ENCODE measurements around the gene PIK3C2G.

The PIK3C2G gene

GRCh38 chr12:18261273-18261672 lies at the start of gene PIK3C2G:
TSS of gene PIK3C2G (plus strand) at chr12:18261518. CDS start at chr12:18282082, 20,564 bp downstream.
- Histone ChIP-seq H2AFZ (ENCODE audit: low read depth) (no peak within 1 kb of the TSS), H3K9ac (no peak within 1 kb of the TSS), H3K36me3 (ENCODE audit: insufficient read depth) (no peaks in the 10 kb centered on the region), H3K27me3 (ENCODE audit: insufficient read depth, low read depth) (no peaks in the 10 kb centered on the region), H3K4me3 (IDR thresholded peaks at IDR 0.05; ENCODE audit: insufficient read depth, low read depth, low read length) (no peak within 1 kb of the TSS), H3K4me2 (no peak within 1 kb of the TSS), H4K20me1 (ENCODE audit: insufficient read depth) (no peaks in the 10 kb centered on the region), H3K4me1 (ENCODE audit: low read depth, poor library complexity, severe bottlenecking) (no peaks in the 10 kb centered on the region), H3K27ac (no peak within 1 kb of the TSS), H3K79me2 (ENCODE audit: insufficient read depth, low read depth) (no peaks in the 10 kb centered on the region)
- TF ChIP-seq, protein P1, sequence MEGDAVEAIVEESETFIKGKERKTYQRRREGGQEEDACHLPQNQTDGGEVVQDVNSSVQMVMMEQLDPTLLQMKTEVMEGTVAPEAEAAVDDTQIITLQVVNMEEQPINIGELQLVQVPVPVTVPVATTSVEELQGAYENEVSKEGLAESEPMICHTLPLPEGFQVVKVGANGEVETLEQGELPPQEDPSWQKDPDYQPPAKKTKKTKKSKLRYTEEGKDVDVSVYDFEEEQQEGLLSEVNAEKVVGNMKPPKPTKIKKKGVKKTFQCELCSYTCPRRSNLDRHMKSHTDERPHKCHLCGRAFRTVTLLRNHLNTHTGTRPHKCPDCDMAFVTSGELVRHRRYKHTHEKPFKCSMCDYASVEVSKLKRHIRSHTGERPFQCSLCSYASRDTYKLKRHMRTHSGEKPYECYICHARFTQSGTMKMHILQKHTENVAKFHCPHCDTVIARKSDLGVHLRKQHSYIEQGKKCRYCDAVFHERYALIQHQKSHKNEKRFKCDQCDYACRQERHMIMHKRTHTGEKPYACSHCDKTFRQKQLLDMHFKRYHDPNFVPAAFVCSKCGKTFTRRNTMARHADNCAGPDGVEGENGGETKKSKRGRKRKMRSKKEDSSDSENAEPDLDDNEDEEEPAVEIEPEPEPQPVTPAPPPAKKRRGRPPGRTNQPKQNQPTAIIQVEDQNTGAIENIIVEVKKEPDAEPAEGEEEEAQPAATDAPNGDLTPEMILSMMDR (conservative IDR thresholded peaks at IDR 0.05; ENCODE audit: low read depth, low read length) = no peak

DNA sequence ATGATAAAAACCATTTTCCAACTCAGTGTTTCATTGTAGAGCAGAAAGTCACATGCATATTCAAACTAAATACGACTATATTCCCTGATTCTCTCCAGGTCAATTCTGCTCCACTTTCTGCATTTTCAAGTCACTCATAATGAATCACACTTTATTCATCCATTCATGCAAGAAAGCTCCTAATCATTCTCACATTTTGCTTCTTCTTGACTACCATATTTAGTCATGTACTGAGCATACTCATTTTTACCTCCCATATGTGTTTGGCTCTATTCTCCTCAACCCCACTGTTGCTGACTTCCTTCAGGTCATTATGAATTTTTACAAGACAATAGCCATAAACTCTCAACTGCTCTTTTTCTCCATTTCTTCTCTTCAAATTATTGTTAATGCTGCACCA lies 43.4 kb upstream of the PIK3C2G start:
- no peaks in the 10 kb centered on the region for H4K20me1 ChIP-seq (ENCODE audit: insufficient read depth)
- no peak overlapping the region for H3K27ac ChIP-seq
- H3K36me3 ChIP-seq (ENCODE audit: insufficient read depth) = no peaks in the 10 kb centered on the region
- H2AFZ ChIP-seq (ENCODE audit: low read depth) = no peak overlapping the region
- H3K79me2 ChIP-seq (ENCODE audit: insufficient read depth, low read depth) = no peaks in the 10 kb centered on the region
- no peak overlapping the region for H3K9ac ChIP-seq
- H3K4me2 ChIP-seq = no peak overlapping the region
- no peak overlapping the region for H3K4me3 ChIP-seq (IDR thresholded peaks at IDR 0.05; ENCODE audit: insufficient read depth, low read depth, low read length)
- no peaks in the 10 kb centered on the region for H3K27me3 ChIP-seq (ENCODE audit: insufficient read depth, low read depth)
- no peaks in the 10 kb centered on the region for H3K4me1 ChIP-seq (ENCODE audit: low read depth, poor library complexity, severe bottlenecking)
- TF ChIP-seq, protein P1 (conservative IDR thresholded peaks at IDR 0.05; ENCODE audit: low read depth, low read length) = no peak

- no peaks in the 10 kb centered on the region for H3K36me3 ChIP-seq (ENCODE audit: insufficient read depth)
- H2AFZ ChIP-seq (ENCODE audit: low read depth) = no peak overlapping the region
- no peak overlapping the region for H3K4me3 ChIP-seq (IDR thresholded peaks at IDR 0.05; ENCODE audit: insufficient read depth, low read depth, low read length)
- H3K9ac ChIP-seq = no peak overlapping the region
- no peaks in the 10 kb centered on the region for H3K4me1 ChIP-seq (ENCODE audit: low read depth, poor library complexity, severe bottlenecking)
- no peaks in the 10 kb centered on the region for H3K79me2 ChIP-seq (ENCODE audit: insufficient read depth, low read depth)
- H3K27ac ChIP-seq = no peak overlapping the region
- no peak overlapping the region for H3K4me2 ChIP-seq
- TF ChIP-seq, protein P1 (conservative IDR thresholded peaks at IDR 0.05; ENCODE audit: low read depth, low read length) = no peak
- no peaks in the 10 kb centered on the region for H4K20me1 ChIP-seq (ENCODE audit: insufficient read depth)
- no peaks in the 10 kb centered on the region for H3K27me3 ChIP-seq (ENCODE audit: insufficient read depth, low read depth)
Observed at GRCh38 chr12:18221726-18222125, 39.6 kb upstream of the PIK3C2G start.

- Histone ChIP-seq H2AFZ (ENCODE audit: low read depth) (no peak overlapping the region), H3K4me1 (ENCODE audit: low read depth, poor library complexity, severe bottlenecking) (no peaks in the 10 kb centered on the region), H3K4me3 (IDR thresholded peaks at IDR 0.05; ENCODE audit: insufficient read depth, low read depth, low read length) (no peak overlapping the region), H3K27me3 (ENCODE audit: insufficient read depth, low read depth) (no peaks in the 10 kb centered on the region), H3K9ac (no peak overlapping the region), H3K27ac (no peak overlapping the region), H4K20me1 (ENCODE audit: insufficient read depth) (no peaks in the 10 kb centered on the region), H3K4me2 (no peak overlapping the region), H3K79me2 (ENCODE audit: insufficient read depth, low read depth) (no peaks in the 10 kb centered on the region), H3K36me3 (ENCODE audit: insufficient read depth) (no peaks in the 10 kb centered on the region)
- TF ChIP-seq, protein P1 (conservative IDR thresholded peaks at IDR 0.05; ENCODE audit: low read depth, low read length) = no peak
Observed at GRCh38 chr12:18222699-18223098, 38.6 kb upstream of the PIK3C2G start.

Data from KMS-11 (cell line).